ENCODE results near the gene SMIM9.
A peak's percentile ranks its signal among the peaks of the same experiment; 100 is the strongest.
"Not testable (repeated sequence)": the region's sequence is repeated elsewhere in the genome, so short reads cannot be mapped to it uniquely, and the experiment has no call there.

The SMIM9 gene

GRCh38 chrX:154834562-154834961 lies at the start of gene SMIM9:
TSS of gene SMIM9 (minus strand) at chrX:154834662. CDS start at chrX:154830856, 3,806 bp downstream.
- DNase-seq (ENCODE audit: low read depth): peak; percentile 2

GRCh38 chrX:154884069-154884468 lies 49.6 kb upstream of the SMIM9 start:
- not testable (repeated sequence) for DNase-seq (ENCODE audit: low read depth)

- no peak for DNase-seq (ENCODE audit: low read depth)
Observed at GRCh38 chrX:154873329-154873728, 38.9 kb upstream of the SMIM9 start.

- DNase-seq (ENCODE audit: low read depth): not testable (repeated sequence)
Observed at GRCh38 chrX:154868522-154868921, 34.1 kb upstream of the SMIM9 start.

- no peak for DNase-seq (ENCODE audit: low read depth)
Observed at GRCh38 chrX:154855256-154855655, 20.8 kb upstream of the SMIM9 start.

- DNase-seq (ENCODE audit: low read depth): no peak
Observed at GRCh38 chrX:154850957-154851611, 16.6 kb upstream of the SMIM9 start.

GRCh38 chrX:154840856-154841255 lies 6.4 kb upstream of the SMIM9 start:
- DNase-seq (ENCODE audit: low read depth): peak; percentile 65

- no peak for DNase-seq (ENCODE audit: low read depth)
Observed at GRCh38 chrX:154836163-154836562, 1.7 kb upstream of the SMIM9 start.

- no peak for DNase-seq (ENCODE audit: low read depth)
Observed at GRCh38 chrX:154833746-154834274, 652 bp downstream of the SMIM9 start.

GRCh38 chrX:154829926-154830442 lies 4.5 kb downstream of the SMIM9 start:
- no peak for DNase-seq (ENCODE audit: low read depth)

GRCh38 chrX:154829134-154829533 lies 5.3 kb downstream of the SMIM9 start:
- DNase-seq (ENCODE audit: low read depth): no peak

- DNase-seq (ENCODE audit: low read depth): no peak
Observed at GRCh38 chrX:154828016-154828408, 6.5 kb downstream of the SMIM9 start.

- peak; percentile 1 for DNase-seq (ENCODE audit: low read depth)
Observed at GRCh38 chrX:154827194-154828015, 7.1 kb downstream of the SMIM9 start.

- not testable (repeated sequence) for DNase-seq (ENCODE audit: low read depth)
Observed at GRCh38 chrX:154825586-154825985, 8.9 kb downstream of the SMIM9 start.

- DNase-seq (ENCODE audit: low read depth): no peak
Observed at GRCh38 chrX:154824638-154825037, 9.8 kb downstream of the SMIM9 start.

- no peak for DNase-seq (ENCODE audit: low read depth)
Observed at GRCh38 chrX:154822029-154822428, 12.4 kb downstream of the SMIM9 start.

- no peak for DNase-seq (ENCODE audit: low read depth)
Observed at GRCh38 chrX:154821523-154821922, 12.9 kb downstream of the SMIM9 start.

- no peak for DNase-seq (ENCODE audit: low read depth)
Observed at GRCh38 chrX:154819771-154820341, 14.6 kb downstream of the SMIM9 start.

GRCh38 chrX:154818916-154819770 lies 15.3 kb downstream of the SMIM9 start:
- DNase-seq (ENCODE audit: low read depth): no peak

GRCh38 chrX:154817048-154817618 lies 17.3 kb downstream of the SMIM9 start:
- DNase-seq (ENCODE audit: low read depth): not testable (repeated sequence)

GRCh38 chrX:154816326-154816898 lies 18.1 kb downstream of the SMIM9 start:
- DNase-seq (ENCODE audit: low read depth): not testable (repeated sequence)

Measured in EH (cell line).